WTC11 (cell line): ENCODE measurements around the gene NUCB2.

ENCODE experiments used
- ATF2 ChIP-seq: sonication (generic); formaldehyde crosslinking; IDR thresholded peaks from 2 replicates; pipeline ENCODE4 v1.8.1; 2022; ENCODE audit warnings: low read depth, missing genetic modification reagents, borderline replicate concordance
- CREB1 ChIP-seq: sonication (generic); formaldehyde crosslinking; IDR thresholded peaks from 2 replicates; pipeline ENCODE4 v1.8.0; 2023; ENCODE audit warnings: mild to moderate bottlenecking, missing genetic modification reagents
- CTCF ChIP-seq: fragments of 200-600 bp; IDR thresholded peaks from 2 replicates; pipeline ENCODE4 v1.8.0; 2022; ENCODE audit warnings: antibody characterized with exemption
- ERG ChIP-seq: fragments of 250-450 bp; sonication (Bioruptor Pico); IDR thresholded peaks from 2 replicates; pipeline ENCODE4 v1.8.0; 2021; ENCODE audit warnings: mild to moderate bottlenecking
- MAX ChIP-seq: sonication (generic); formaldehyde crosslinking; IDR thresholded peaks from 2 replicates; pipeline ENCODE4 v1.8.0; 2022; ENCODE audit warnings: mild to moderate bottlenecking, missing genetic modification reagents
- NR1H2 ChIP-seq: sonication (generic); formaldehyde crosslinking; IDR thresholded peaks from 2 replicates; pipeline ENCODE4 v1.9.0; 2021; ENCODE audit warnings: mild to moderate bottlenecking, moderate library complexity, missing genetic modification reagents
- NR2C2 ChIP-seq: sonication (generic); formaldehyde crosslinking; IDR thresholded peaks from 2 replicates; pipeline ENCODE4 v1.8.0; 2022; ENCODE audit warnings: mild to moderate bottlenecking, missing genetic modification reagents
- RELA ChIP-seq: sonication (generic); formaldehyde crosslinking; IDR thresholded peaks from 2 replicates; pipeline ENCODE4 v1.8.1; 2022; ENCODE audit warnings: missing genetic modification reagents, mild to moderate bottlenecking, borderline replicate concordance
- SMAD3 ChIP-seq: sonication (generic); formaldehyde crosslinking; IDR thresholded peaks from 2 replicates; pipeline ENCODE4 v1.8.0; 2022; ENCODE audit warnings: missing genetic modification reagents, mild to moderate bottlenecking, borderline replicate concordance
- SMAD4 ChIP-seq: sonication (generic); formaldehyde crosslinking; IDR thresholded peaks from 2 replicates; pipeline ENCODE4 v1.8.0; 2022; ENCODE audit warnings: mild to moderate bottlenecking, missing genetic modification reagents
- TEAD1 ChIP-seq: sonication (generic); formaldehyde crosslinking; IDR thresholded peaks from 2 replicates; pipeline ENCODE4 v1.8.0; 2022; ENCODE audit warnings: mild to moderate bottlenecking, missing genetic modification reagents
- ZNF416 ChIP-seq: fragments of 250-450 bp; sonication (Bioruptor Pico); IDR thresholded peaks from 2 replicates; pipeline ENCODE4 v1.9.0; 2021; ENCODE audit warnings: mild to moderate bottlenecking, inconsistent platforms

- TF ChIP-seq CTCF = no peak
- TF ChIP-seq ATF2 (CRISPR knock-in tag) = no peak
- TF ChIP-seq NR1H2 = no peak
- no peak for TF ChIP-seq MAX (CRISPR knock-in tag)
- TF ChIP-seq RELA (CRISPR knock-in tag) = no peak
- TF ChIP-seq TEAD1 (CRISPR knock-in tag) = no peak
- TF ChIP-seq NR2C2 (CRISPR knock-in tag) = no peak
- TF ChIP-seq ERG = no peak
- TF ChIP-seq CREB1 (CRISPR knock-in tag) = no peak
- no peak for TF ChIP-seq SMAD3 (CRISPR knock-in tag)
- no peak for TF ChIP-seq SMAD4 (CRISPR knock-in tag)
- TF ChIP-seq ZNF416 (CRISPR knock-in tag) = no peak
Measured at GRCh38 chr11:17258670-17259069, 17.9 kb upstream of the NUCB2 start.
